GM23338 (cell line): ENCODE results near the gene CD99L2. TPM values are rescaled to one million over a fixed set of nuclear protein-coding genes. Genes with fewer than 3 reads are reported as not detected.

ENCODE experiments used
- ATAC-seq: fragments of 200-7000 bp; cut with Tn5 transposase; 3 replicates; pipeline ENCODE4 v1.9.1; 2020
- DNase-seq: peaks from one replicate; pipeline ENCODE4 v3.0.0-alpha.2; 2015; ENCODE audit warnings: low spot score
- H2AFZ ChIP-seq: fragments of 200-600 bp; sonication (generic); 2 replicates; pipeline ENCODE4 v1.8.0; 2016; ENCODE audit warnings: antibody characterized with exemption, mild to moderate bottlenecking, moderate library complexity
- H3F3A ChIP-seq: fragments of 200-600 bp; sonication (generic); replicated peaks from 2 replicates; pipeline ENCODE4 v1.8.0; 2017; ENCODE audit warnings: antibody characterized with exemption, mixed run types, low read depth
- H3K27ac ChIP-seq: fragments of 200-600 bp; sonication (generic); 2 replicates; pipeline ENCODE4 v1.6.1; 2016; ENCODE audit warnings: low read depth
- H3K27me3 ChIP-seq: fragments of 200-600 bp; sonication (generic); 2 replicates; pipeline ENCODE4 v1.8.0; 2016; ENCODE audit warnings: mild to moderate bottlenecking, mixed run types, moderate library complexity; ENCODE audit not compliant: insufficient read depth
- H3K36me3 ChIP-seq: fragments of 200-600 bp; sonication (generic); 2 replicates; pipeline ENCODE4 v1.8.0; 2016; ENCODE audit warnings: mild to moderate bottlenecking; ENCODE audit not compliant: insufficient read depth
- H3K4me1 ChIP-seq: fragments of 200-600 bp; sonication (generic); 2 replicates; pipeline ENCODE4 v1.8.0; 2016; ENCODE audit warnings: mild to moderate bottlenecking, moderate library complexity; ENCODE audit not compliant: insufficient read depth
- H3K4me2 ChIP-seq: fragments of 200-600 bp; sonication (generic); 2 replicates; pipeline ENCODE4 v1.7.1; 2017; ENCODE audit warnings: mixed run types
- H3K4me3 ChIP-seq: fragments of 200-600 bp; sonication (generic); 2 replicates; pipeline ENCODE4 v1.6.1; 2016; ENCODE audit warnings: mixed run types
- H3K79me2 ChIP-seq: fragments of 200-600 bp; sonication (generic); replicated peaks from 2 replicates; pipeline ENCODE4 v1.8.0; 2017; ENCODE audit warnings: mild to moderate bottlenecking; ENCODE audit not compliant: insufficient read depth
- H3K9me2 ChIP-seq: fragments of 200-600 bp; sonication (generic); 2 replicates; pipeline ENCODE4 v1.8.0; 2017; ENCODE audit not compliant: insufficient read depth
- H4K20me1 ChIP-seq: fragments of 200-600 bp; sonication (generic); replicated peaks from 2 replicates; pipeline ENCODE4 v1.8.0; 2017; ENCODE audit warnings: mild to moderate bottlenecking; ENCODE audit not compliant: insufficient read depth
- H3K27ac Mint-ChIP-seq: 2 replicates; pipeline ENCODE4 v1.8.0; 2020; ENCODE audit warnings: inconsistent platforms, mild to moderate bottlenecking, moderate library complexity, mixed read lengths
- H3K27me3 Mint-ChIP-seq: 3 replicates; pipeline ENCODE4 v1.8.0; 2022; ENCODE audit warnings: low read depth, mild to moderate bottlenecking, moderate library complexity, mixed read lengths, inconsistent platforms; ENCODE audit not compliant: insufficient read depth, poor library complexity
- H3K36me3 Mint-ChIP-seq: 3 replicates; pipeline ENCODE4 v1.8.0; 2021; ENCODE audit warnings: low read depth, mild to moderate bottlenecking, inconsistent platforms, moderate library complexity, mixed read lengths
- H3K4me1 Mint-ChIP-seq: 3 replicates; pipeline ENCODE4 v1.8.0; 2020; ENCODE audit warnings: mild to moderate bottlenecking, inconsistent platforms, mixed read lengths
- H3K4me3 Mint-ChIP-seq: 3 replicates; pipeline ENCODE4 v1.8.0; 2021; ENCODE audit warnings: moderate library complexity, mild to moderate bottlenecking, inconsistent platforms, mixed read lengths
- H3K9me3 Mint-ChIP-seq: 3 replicates; pipeline ENCODE4 v1.8.0; 2020; ENCODE audit warnings: moderate library complexity, mild to moderate bottlenecking, inconsistent platforms, mixed read lengths
- CREB1 ChIP-seq: fragments of 250-450 bp; sonication (Bioruptor Pico); IDR thresholded peaks from 2 replicates; pipeline ENCODE4 v1.5.0; 2020; ENCODE audit warnings: low read depth, mild to moderate bottlenecking, moderate library complexity
- CTCF ChIP-seq, 2 experiments: fragments of 200-600 bp in 1 of 2; sonication (generic) in 1 of 2; conservative IDR thresholded peaks; 2 replicates each; pipeline versions ENCODE4 v1.5.1 to v1.6.1; 2016 to 2017; ENCODE audit warnings: antibody characterized with exemption in 2 of 2, low read depth in 2 of 2, mild to moderate bottlenecking in 2 of 2, moderate library complexity in 1 of 2
- ETS1 ChIP-seq: IDR thresholded peaks from 2 replicates; pipeline ENCODE4 v1.6.1; 2016; ENCODE audit warnings: antibody characterized with exemption
- EZH2 ChIP-seq: fragments of 200-600 bp; sonication (generic); IDR thresholded peaks from one replicate; pipeline ENCODE4 v1.8.0; 2017; ENCODE audit warnings: antibody characterized with exemption, mild to moderate bottlenecking, low read depth; ENCODE audit not compliant: unreplicated experiment
- EZH2phosphoT487 ChIP-seq: fragments of 200-600 bp; sonication (generic); IDR thresholded peaks from one replicate; pipeline ENCODE4 v1.8.1; 2018; ENCODE audit warnings: antibody characterized with exemption; ENCODE audit not compliant: unreplicated experiment
- JUNB ChIP-seq: IDR thresholded peaks from one replicate; pipeline ENCODE4 v1.6.1; 2016; ENCODE audit warnings: antibody characterized with exemption; ENCODE audit not compliant: unreplicated experiment
- NANOG ChIP-seq: IDR thresholded peaks from 2 replicates; pipeline ENCODE4 v1.6.1; 2016; ENCODE audit warnings: antibody characterized with exemption, borderline replicate concordance
- POLR2AphosphoS5 ChIP-seq: IDR thresholded peaks from 2 replicates; pipeline ENCODE4 v1.6.1; 2016; ENCODE audit warnings: antibody characterized with exemption, low read depth
- REST ChIP-seq: IDR thresholded peaks from one replicate; pipeline ENCODE4 v1.6.1; 2018; ENCODE audit warnings: antibody characterized with exemption; ENCODE audit not compliant: unreplicated experiment
- STAT1 ChIP-seq: IDR thresholded peaks from one replicate; pipeline ENCODE4 v1.6.1; 2016; ENCODE audit warnings: antibody characterized with exemption; ENCODE audit not compliant: unreplicated experiment
- ZNF114 ChIP-seq: fragments of 250-450 bp; sonication (Bioruptor Pico); IDR thresholded peaks from 2 replicates; pipeline ENCODE4 v1.5.0; 2020; ENCODE audit warnings: mild to moderate bottlenecking, moderate library complexity
- ZNF331 ChIP-seq: fragments of 250-450 bp; sonication (Bioruptor Pico); IDR thresholded peaks from 2 replicates; pipeline ENCODE4 v1.5.0; 2020; ENCODE audit warnings: low read depth, mild to moderate bottlenecking, moderate library complexity
- ZNF462 ChIP-seq: fragments of 250-450 bp; sonication (Bioruptor Pico); IDR thresholded peaks from 2 replicates; pipeline ENCODE4 v1.5.0; 2020; ENCODE audit warnings: mild to moderate bottlenecking, moderate library complexity
- polyA plus RNA-seq: library from polyadenylated mRNA; unstranded; fragments of >200 nt; fragmentation: Nextera tagmentation; extraction: Ambion mirVana; gene quantifications from 2 replicates; pipeline ENCODE4 v1.2.1, GENCODE V29; 2016
- total RNA-seq: library from RNA; depleted of rRNA; stranded (reverse); fragments of >200 nt; shearing (Covaris generic); gene quantifications from 2 replicates; pipeline ENCODE4 v1.2.3, GENCODE V29; 2014

CD99L2 gene
- total and polyA plus RNA-seq, 2 experiments from 2014 or later, result 2.6 to 6.4 TPM

- Mint-ChIP-seq H3K27ac (no peak overlapping the region), H3K36me3 (peaks cover 3% of the 10 kb centered on the region; the same call in 1 of the 3 replicates), H3K27me3 (no peaks in the 10 kb centered on the region), H3K4me3 (no peak overlapping the region), H3K4me1 (peaks cover 8% of the 10 kb centered on the region; the same call in 2 of the 3 replicates), H3K9me3 (no peaks in the 10 kb centered on the region)
- H2AFZ ChIP-seq, result no peak overlapping the region
- no peaks in the 10 kb centered on the region for H3K27me3 ChIP-seq
- ATAC-seq (no peak), DNase-seq (no peak)
- no peak overlapping the region for H3K4me2 ChIP-seq
- H3K4me1 ChIP-seq, result no peaks in the 10 kb centered on the region
- no peak for TF ChIP-seq NANOG
- TF ChIP-seq ETS1, result no peak
- TF ChIP-seq EZH2, result no peak
- no peak for TF ChIP-seq STAT1
- TF ChIP-seq JUNB, result no peak
- no peak for TF ChIP-seq ZNF114
- TF ChIP-seq CREB1 (CRISPR knock-in tag), result no peak
- TF ChIP-seq POLR2AphosphoS5, result no peak
- TF ChIP-seq CTCF (conservative IDR thresholded peaks at IDR 0.05; ENCODE audit: low read depth in 2 of 2), result no peak
- TF ChIP-seq ZNF462 (CRISPR knock-in tag), result no peak
- no peak for TF ChIP-seq ZNF331 (CRISPR knock-in tag)
- no peak for TF ChIP-seq REST
- TF ChIP-seq EZH2phosphoT487, result no peak
- H3K27ac ChIP-seq, result no peak overlapping the region
- no peaks in the 10 kb centered on the region; the same call in 1 of the 2 replicates for H3K79me2 ChIP-seq
- H3K36me3 ChIP-seq, result no peaks in the 10 kb centered on the region
- no peaks in the 10 kb centered on the region for H3F3A ChIP-seq
- no peak overlapping the region for H3K4me3 ChIP-seq
- no peaks in the 10 kb centered on the region for H3K9me2 ChIP-seq
- H4K20me1 ChIP-seq, result no peaks in the 10 kb centered on the region
These were observed 48.3 kb downstream of the CD99L2 start for GRCh38 chrX:150849996-150850720.
